ENCODE measurements around the gene STXBP1.

- no peak for TF ChIP-seq CTCF (IDR thresholded peaks at IDR 0.05)
- TF ChIP-seq POLR2A (IDR thresholded peaks at IDR 0.05): no peak
- no peak for TF ChIP-seq POLR2AphosphoS5 (IDR thresholded peaks at IDR 0.05)
Measured at GRCh38 chr9:127628758-127629467, 16.8 kb downstream of the STXBP1 start.
